Fibroblast of the aortic adventitia (primary cell): ENCODE data around the gene MICALL2. TPM values are rescaled to one million over a fixed set of nuclear protein-coding genes. Genes with fewer than 3 reads are reported as not detected.
A peak's percentile ranks its signal among the peaks of the same experiment; 100 is the strongest.

Source experiments
- DNase-seq: peaks from one replicate; pipeline ENCODE4 v3.0.0-alpha.2; 2010; ENCODE audit warnings: low read depth
- H3K4me3 ChIP-seq: 2 replicates; pipeline ENCODE4 v1.5.1; 2011; ENCODE audit warnings: low read depth, mild to moderate bottlenecking, control low read depth, low read length, moderate library complexity
- total RNA-seq: library from RNA; depleted of rRNA; stranded (reverse); fragments of >200 nt; gene quantifications from 2 replicates; pipeline ENCODE4 v1.2.3, GENCODE V29; 2012; ENCODE audit warnings: low replicate concordance
- TF ChIP-seq, protein P1 (sequence below): IDR thresholded peaks from 2 replicates; pipeline ENCODE4 v1.5.1; 2011; ENCODE audit warnings: mild to moderate bottlenecking, low read length, control low read depth, inconsistent platforms; ENCODE audit not compliant: insufficient read depth

Gene MICALL2
- 21.5 and 28.9 TPM in 2 replicates for total RNA-seq

DNA sequence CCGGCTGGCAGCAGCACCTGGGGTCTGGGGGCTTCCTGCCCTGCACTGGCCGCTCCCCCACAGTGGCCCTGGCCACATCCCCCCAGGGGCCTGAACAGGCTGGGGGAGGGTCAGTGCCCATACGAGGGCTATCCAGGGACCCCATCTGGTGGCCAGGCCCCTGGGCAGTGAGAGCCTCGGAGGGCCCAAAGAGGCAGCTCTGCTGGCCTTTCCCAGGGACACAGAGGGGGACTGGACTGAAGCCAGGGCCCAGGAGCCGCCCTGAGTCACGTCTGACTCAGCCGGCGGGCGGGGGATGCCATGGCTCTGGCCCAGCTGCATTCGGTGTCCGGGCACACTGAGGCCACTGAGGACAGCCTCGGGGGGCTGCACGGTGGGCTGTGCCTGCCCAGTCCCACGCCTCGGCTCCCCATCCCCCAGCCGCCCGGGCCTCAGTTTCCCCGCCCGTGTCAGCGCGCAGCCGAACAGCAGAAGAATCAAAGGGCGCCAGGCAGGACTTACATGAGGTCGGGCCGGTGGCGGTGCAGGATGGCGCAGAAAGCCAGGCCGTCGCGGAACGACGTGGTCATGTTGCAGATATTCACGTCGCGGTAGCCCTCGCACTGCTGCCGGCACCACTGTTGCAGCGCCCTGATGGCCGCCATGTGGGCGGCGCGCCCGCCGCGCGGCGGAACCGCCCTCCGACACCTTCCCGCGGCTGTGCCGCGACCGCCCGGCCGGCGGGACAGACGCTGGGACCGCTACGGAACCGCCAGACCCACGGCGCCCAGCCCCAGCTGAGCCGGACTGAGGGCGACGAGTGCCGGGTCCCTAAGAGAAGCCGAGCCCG lies at the start of gene MICALL2:
Gene MICALL2 (minus strand): TSS at position 788 of the 829 bp plus-strand sequence. CDS start 144 bp downstream, at position 644.
- H3K4me3 ChIP-seq = peak within 1 kb of the TSS; percentile 90
- peak; percentile 80 for DNase-seq
- TF ChIP-seq, protein P1, sequence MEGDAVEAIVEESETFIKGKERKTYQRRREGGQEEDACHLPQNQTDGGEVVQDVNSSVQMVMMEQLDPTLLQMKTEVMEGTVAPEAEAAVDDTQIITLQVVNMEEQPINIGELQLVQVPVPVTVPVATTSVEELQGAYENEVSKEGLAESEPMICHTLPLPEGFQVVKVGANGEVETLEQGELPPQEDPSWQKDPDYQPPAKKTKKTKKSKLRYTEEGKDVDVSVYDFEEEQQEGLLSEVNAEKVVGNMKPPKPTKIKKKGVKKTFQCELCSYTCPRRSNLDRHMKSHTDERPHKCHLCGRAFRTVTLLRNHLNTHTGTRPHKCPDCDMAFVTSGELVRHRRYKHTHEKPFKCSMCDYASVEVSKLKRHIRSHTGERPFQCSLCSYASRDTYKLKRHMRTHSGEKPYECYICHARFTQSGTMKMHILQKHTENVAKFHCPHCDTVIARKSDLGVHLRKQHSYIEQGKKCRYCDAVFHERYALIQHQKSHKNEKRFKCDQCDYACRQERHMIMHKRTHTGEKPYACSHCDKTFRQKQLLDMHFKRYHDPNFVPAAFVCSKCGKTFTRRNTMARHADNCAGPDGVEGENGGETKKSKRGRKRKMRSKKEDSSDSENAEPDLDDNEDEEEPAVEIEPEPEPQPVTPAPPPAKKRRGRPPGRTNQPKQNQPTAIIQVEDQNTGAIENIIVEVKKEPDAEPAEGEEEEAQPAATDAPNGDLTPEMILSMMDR = no peak

DNA sequence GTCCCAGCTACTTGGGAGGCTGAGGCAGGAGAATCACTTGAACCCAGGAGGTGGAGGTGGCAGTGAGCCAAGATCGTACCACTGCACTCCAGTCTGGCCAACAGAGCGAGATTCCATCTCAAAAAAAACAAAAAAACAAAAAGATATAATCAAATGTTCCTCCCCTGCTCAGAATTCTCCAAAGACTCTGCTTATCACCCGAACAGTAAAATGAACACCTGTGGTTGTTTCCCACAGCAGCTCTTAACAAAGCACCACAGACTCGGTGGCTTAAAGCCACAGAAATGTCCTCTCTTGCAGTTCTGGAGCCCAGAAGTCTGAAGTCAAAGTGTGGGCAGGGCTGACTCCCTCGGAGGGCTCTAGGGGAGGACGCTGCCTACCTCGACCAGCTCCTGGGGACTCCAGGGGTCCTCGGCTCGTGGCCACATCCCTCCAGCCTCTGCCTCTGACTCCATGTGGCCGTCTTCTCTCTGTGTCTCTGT lies 49.0 kb upstream of the MICALL2 start:
- no peak for DNase-seq
- H3K4me3 ChIP-seq = no peak overlapping the region
- TF ChIP-seq, protein P1 = no peak

DNA sequence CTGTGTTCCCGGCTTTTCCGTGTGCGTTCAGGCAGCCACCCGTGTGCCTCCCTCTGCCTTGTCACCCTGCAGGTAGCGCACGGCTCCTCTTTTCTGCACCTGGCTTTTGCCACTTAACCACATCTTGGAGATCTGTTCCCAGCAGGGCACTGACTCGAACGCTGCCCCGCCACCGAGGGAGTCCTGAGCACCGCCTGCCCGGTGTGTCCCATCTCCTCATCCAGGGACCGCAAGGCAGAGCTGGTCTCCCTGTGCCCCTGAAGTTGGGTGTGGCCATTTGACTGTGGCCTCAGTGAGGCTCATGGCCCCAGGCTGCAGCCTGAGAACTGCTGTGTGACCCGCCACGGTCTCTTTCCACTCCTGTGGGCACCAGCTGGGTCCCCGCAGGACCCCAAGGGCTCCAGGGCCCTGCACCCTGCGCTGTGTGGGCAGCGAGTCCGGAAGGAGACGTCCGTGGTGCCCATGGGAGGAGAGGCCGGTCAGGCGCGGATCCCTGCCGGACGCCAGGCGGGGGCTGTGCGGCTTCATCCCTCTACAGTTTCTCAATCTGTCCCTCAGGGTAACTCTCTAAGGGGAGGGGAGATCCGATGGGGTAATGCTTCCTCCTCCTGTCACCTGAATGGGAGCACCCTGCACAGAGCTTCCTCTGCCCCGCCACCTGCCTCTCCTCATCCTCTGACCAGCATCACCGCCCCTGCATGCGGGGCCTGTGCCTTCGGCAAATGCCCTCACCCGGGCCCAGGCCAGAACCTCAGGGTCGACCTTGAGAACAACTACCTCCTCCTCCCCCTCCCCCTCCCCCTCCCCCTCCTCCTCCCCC lies 46.7 kb upstream of the MICALL2 start:
- no peak overlapping the region for H3K4me3 ChIP-seq
- DNase-seq = no peak
- TF ChIP-seq, protein P1 = no peak

DNA sequence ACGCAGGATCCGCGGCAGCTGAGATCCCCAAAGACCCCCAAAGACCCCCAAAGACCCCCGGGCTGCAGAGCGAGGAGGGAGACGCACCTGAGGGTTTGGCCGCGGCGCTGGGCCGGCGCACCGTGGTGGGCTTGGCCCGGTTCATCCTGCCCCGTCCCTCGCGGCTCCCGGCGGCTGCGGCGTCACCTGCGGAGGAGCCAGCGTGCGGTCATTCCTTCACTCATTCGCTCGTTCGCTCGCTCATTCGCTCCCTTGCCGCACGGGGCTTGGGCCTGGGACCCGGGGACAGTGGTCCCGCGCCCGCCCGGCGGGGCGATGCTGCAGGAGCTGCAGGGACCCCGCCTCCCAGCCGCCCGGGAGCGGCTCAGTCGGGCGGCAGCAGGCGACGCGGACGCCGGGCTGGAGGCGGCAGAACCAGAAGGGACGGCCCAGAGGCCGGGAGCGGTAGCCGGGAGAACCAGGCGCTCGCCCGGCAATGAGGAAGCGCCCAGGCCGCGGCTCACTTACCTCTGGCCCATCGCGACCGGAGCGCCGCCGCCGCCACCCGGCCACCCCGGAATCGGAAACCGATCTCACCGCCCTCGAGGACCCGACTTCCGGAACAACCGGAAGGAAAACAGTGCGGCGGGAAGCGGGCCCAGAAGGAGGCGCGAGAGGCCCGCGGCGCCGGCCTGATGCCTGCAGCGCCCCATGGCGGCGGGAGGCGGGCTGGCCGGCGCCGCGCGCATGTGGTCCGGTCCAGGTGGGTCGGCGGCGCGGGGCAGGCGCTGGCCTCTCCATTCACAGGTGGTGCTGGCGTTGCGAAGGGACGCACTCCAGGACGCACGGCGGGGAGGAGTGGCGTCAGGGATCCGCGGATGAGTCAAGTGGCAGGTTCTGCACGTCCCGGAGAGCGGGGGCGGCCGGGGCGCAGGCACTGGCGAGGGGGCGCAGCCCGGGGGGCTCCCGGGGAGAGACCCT lies 44.8 kb upstream of the MICALL2 start, which contains the start of gene INTS1:
Gene INTS1 (minus strand): TSS at position 574 of the 960 bp plus-strand sequence. CDS start 429 bp downstream, at position 145.
- TF ChIP-seq, protein P1 = peak; percentile 65
- DNase-seq = peak; percentile 84
- peak within 1 kb of the TSS; percentile 94 for H3K4me3 ChIP-seq

DNA sequence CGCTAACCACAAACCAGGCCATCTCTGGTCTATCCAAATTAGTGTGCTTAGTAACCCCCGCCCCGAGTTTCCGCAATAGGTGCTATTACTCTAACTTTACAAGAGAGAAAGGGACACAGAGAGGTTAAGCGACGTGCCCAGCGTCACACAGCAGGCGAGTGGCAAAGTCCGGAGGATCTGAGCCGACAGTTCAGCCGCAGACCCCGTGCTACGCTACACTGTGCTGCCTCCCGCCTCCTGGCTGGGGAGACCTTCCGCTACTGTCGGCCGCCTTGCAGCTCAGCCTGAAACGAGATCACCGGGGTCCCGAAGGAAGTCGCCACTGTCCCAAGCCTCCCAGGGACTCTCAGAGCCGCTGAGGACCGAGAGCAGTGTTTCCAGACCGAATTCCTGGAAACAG lies 44.1 kb upstream of the MICALL2 start:
- peak overlapping the region; percentile 94 for H3K4me3 ChIP-seq
- DNase-seq = no peak
- TF ChIP-seq, protein P1 = no peak

DNA sequence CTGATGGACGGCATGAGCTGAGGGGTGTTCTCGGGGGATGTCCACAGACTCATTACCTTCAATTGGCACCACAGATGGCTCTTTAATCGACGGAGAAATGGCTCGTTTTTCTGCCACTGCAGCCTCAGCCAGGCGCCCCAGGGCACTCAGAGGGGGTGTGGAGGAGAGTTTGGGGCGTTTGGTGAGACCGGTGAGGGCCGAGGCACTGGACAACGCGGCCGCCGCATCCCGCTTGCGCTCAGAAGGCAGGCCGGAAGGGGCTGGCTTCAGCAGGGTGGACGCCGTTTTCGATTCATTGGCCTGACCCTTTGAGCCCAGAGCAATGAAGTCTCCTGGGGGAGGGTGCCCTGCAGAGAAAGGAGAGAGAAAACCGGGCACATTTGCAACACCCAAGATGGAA lies 43.6 kb upstream of the MICALL2 start:
- no peak for DNase-seq
- peak overlapping the region; percentile 94 for H3K4me3 ChIP-seq
- TF ChIP-seq, protein P1 = no peak
